Mononuclear cell (primary cell): Measurements from ENCODE around the gene PIEZO2. TPM values are rescaled to one million over a fixed set of nuclear protein-coding genes. Genes with fewer than 3 reads are reported as not detected.

Source experiments
- H3K27me3 ChIP-seq: 2 replicates; pipeline ENCODE4 v1.6.0; 2011; ENCODE audit warnings: low read length, control low read depth; ENCODE audit not compliant: insufficient read depth
- H3K4me1 ChIP-seq: 2 replicates; pipeline ENCODE4 v1.5.1; 2011; ENCODE audit warnings: mild to moderate bottlenecking, low read length, control low read depth; ENCODE audit not compliant: insufficient read depth
- H3K4me3 ChIP-seq: 2 replicates; pipeline ENCODE4 v1.5.1; 2011; ENCODE audit warnings: mild to moderate bottlenecking, low read length, moderate library complexity
- H3K9me3 ChIP-seq: 2 replicates; pipeline ENCODE4 v1.5.1; 2011; ENCODE audit warnings: low read depth, mild to moderate bottlenecking, control low read depth, low read length
- total RNA-seq: library from RNA; depleted of rRNA; stranded (reverse); fragments of >200 nt; gene quantifications from one replicate; pipeline ENCODE4 v1.2.3, GENCODE V29; 2012

Gene PIEZO2
- total RNA-seq, 1 donor, result 0.21 TPM

GRCh38 chr18:11160313-11160712, 10.9 kb upstream of the PIEZO2 start:
- peaks cover 4% of the 10 kb centered on the region for H3K4me1 ChIP-seq
- no peaks in the 10 kb centered on the region for H3K9me3 ChIP-seq
- no peaks in the 10 kb centered on the region for H3K27me3 ChIP-seq
- no peak overlapping the region for H3K4me3 ChIP-seq

GRCh38 chr18:11159844-11160243, 10.5 kb upstream of the PIEZO2 start:
- no peak overlapping the region for H3K4me3 ChIP-seq
- H3K9me3 ChIP-seq, result no peaks in the 10 kb centered on the region
- peaks cover 4% of the 10 kb centered on the region for H3K4me1 ChIP-seq
- no peaks in the 10 kb centered on the region for H3K27me3 ChIP-seq

GRCh38 chr18:11156978-11157377, 7.6 kb upstream of the PIEZO2 start:
- H3K4me3 ChIP-seq, result no peak overlapping the region
- H3K9me3 ChIP-seq, result no peaks in the 10 kb centered on the region
- no peaks in the 10 kb centered on the region for H3K4me1 ChIP-seq
- H3K27me3 ChIP-seq, result peaks cover 1% of the 10 kb centered on the region

GRCh38 chr18:11155034-11155759, 5.8 kb upstream of the PIEZO2 start:
- H3K27me3 ChIP-seq, result peaks cover 17% of the 10 kb centered on the region
- no peak overlapping the region for H3K4me3 ChIP-seq
- H3K4me1 ChIP-seq, result no peaks in the 10 kb centered on the region
- no peaks in the 10 kb centered on the region for H3K9me3 ChIP-seq

- Histone ChIP-seq H3K4me1 (no peaks in the 10 kb centered on the region), H3K9me3 (no peaks in the 10 kb centered on the region), H3K27me3 (peaks cover 23% of the 10 kb centered on the region), H3K4me3 (no peak overlapping the region)
Observed at GRCh38 chr18:11154368-11154989, 5.1 kb upstream of the PIEZO2 start.

- Histone ChIP-seq H3K9me3 (no peaks in the 10 kb centered on the region), H3K4me3 (no peak overlapping the region), H3K4me1 (peaks cover 5% of the 10 kb centered on the region), H3K27me3 (peaks cover 30% of the 10 kb centered on the region)
Observed at GRCh38 chr18:11153097-11153496, 3.7 kb upstream of the PIEZO2 start.

GRCh38 chr18:11150271-11150615, 874 bp upstream of the PIEZO2 start:
- Histone ChIP-seq H3K9me3 (no peaks in the 10 kb centered on the region), H3K4me3 (no peak overlapping the region), H3K27me3 (peaks cover 46% of the 10 kb centered on the region), H3K4me1 (peaks cover 5% of the 10 kb centered on the region)

GRCh38 chr18:11148680-11149440, 509 bp downstream of the PIEZO2 start:
- peaks cover 5% of the 10 kb centered on the region for H3K4me1 ChIP-seq
- no peak overlapping the region for H3K4me3 ChIP-seq
- H3K9me3 ChIP-seq, result no peaks in the 10 kb centered on the region
- H3K27me3 ChIP-seq, result peaks cover 46% of the 10 kb centered on the region

GRCh38 chr18:11147962-11148679, 1.2 kb downstream of the PIEZO2 start:
- Histone ChIP-seq H3K9me3 (no peaks in the 10 kb centered on the region), H3K27me3 (peaks cover 46% of the 10 kb centered on the region), H3K4me3 (no peak overlapping the region)

GRCh38 chr18:11147371-11147951, 1.9 kb downstream of the PIEZO2 start:
- Histone ChIP-seq H3K27me3 (peaks cover 46% of the 10 kb centered on the region), H3K9me3 (no peaks in the 10 kb centered on the region), H3K4me1 (peaks cover 5% of the 10 kb centered on the region), H3K4me3 (no peak overlapping the region)

More at GRCh38 chr18:11147962-11148679, 1.2 kb downstream of the PIEZO2 start:
- peaks cover 5% of the 10 kb centered on the region for H3K4me1 ChIP-seq

- Histone ChIP-seq H3K27me3 (peaks cover 44% of the 10 kb centered on the region), H3K4me1 (peaks cover 5% of the 10 kb centered on the region), H3K4me3 (no peak overlapping the region), H3K9me3 (no peaks in the 10 kb centered on the region)
Observed at GRCh38 chr18:11146947-11147345, 2.4 kb downstream of the PIEZO2 start.

- no peak overlapping the region for H3K4me3 ChIP-seq
- H3K9me3 ChIP-seq, result no peaks in the 10 kb centered on the region
- peaks cover 5% of the 10 kb centered on the region for H3K4me1 ChIP-seq
- H3K27me3 ChIP-seq, result peaks cover 41% of the 10 kb centered on the region
Observed at GRCh38 chr18:11146238-11146946, 3.0 kb downstream of the PIEZO2 start.

- Histone ChIP-seq H3K4me3 (no peak overlapping the region), H3K4me1 (peaks cover 5% of the 10 kb centered on the region), H3K9me3 (no peaks in the 10 kb centered on the region), H3K27me3 (peaks cover 33% of the 10 kb centered on the region)
Observed at GRCh38 chr18:11145413-11146191, 3.8 kb downstream of the PIEZO2 start.
